ENCODE data around the gene CLDN4. TPM values are rescaled to one million over a fixed set of nuclear protein-coding genes. Genes with fewer than 3 reads are reported as not detected.
"Not testable (repeated sequence)": the region's sequence is repeated elsewhere in the genome, so short reads cannot be mapped to it uniquely, and the experiment has no call there.

Gene CLDN4
- total and polyA plus RNA-seq, 2 donors (not counting 3 experiments of a cell fraction or from before 2014, with no cell fraction given): 0.13 to 0.15 TPM

DNA sequence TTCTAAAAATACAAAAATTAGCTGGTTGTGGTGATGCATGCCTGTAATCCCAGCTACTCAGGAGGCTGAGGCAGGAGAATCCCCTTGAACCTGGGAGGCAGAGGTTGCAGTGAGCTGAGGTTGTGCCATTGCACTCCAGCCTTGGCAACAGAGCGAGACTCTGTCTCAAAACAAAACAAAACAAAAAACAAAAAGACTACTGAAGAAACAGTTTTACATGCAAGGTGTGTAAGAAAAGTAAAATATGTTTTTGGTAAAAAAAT lies 43.1 kb upstream of the CLDN4 start:
- H3K4me3 ChIP-seq (replicated peaks in 1 of 3; ENCODE audit: insufficient read depth in 1 of 3, low read depth in 1 of 3, low read length in 3 of 3); H3K27ac ChIP-seq (ENCODE audit: insufficient read depth, low read depth, low read length); H3K9me3 ChIP-seq (replicated peaks; ENCODE audit: control insufficient read depth, insufficient read depth, low read length); H3K4me2 ChIP-seq (ENCODE audit: insufficient read depth, low read length); BruUV-seq (replicated peaks); H2AFZ ChIP-seq (ENCODE audit: low read depth, low read length); H3K36me3 ChIP-seq (ENCODE audit: control insufficient read depth in 2 of 2, extremely low read depth in 1 of 2, insufficient read depth in 2 of 2, low read length in 2 of 2); DNase-seq (ENCODE audit: low read depth, low spot score); H4K20me1 ChIP-seq (replicated peaks; ENCODE audit: control insufficient read depth, extremely low read depth, insufficient read depth, low read length); H3K9me1 ChIP-seq (replicated peaks; ENCODE audit: control insufficient read depth, extremely low read depth, insufficient read depth, low read length); POLR2A ChIA-PET; dilution Hi-C loops (cut with MboI; ENCODE audit: extremely low pct_ligation_motif_present, low sequenced_read_pairs); FAIRE-seq; H3K27me3 ChIP-seq (ENCODE audit: control insufficient read depth in 2 of 2, insufficient read depth in 2 of 2, low read length in 2 of 2); CTCF ChIA-PET; H3K4me1 ChIP-seq (ENCODE audit: control insufficient read depth, extremely low read depth, insufficient read depth, low read length); H3K9ac ChIP-seq (replicated peaks; ENCODE audit: extremely low read depth, insufficient read depth, low read length); intact Hi-C loops (cut with micrococcal nuclease); H3K79me2 ChIP-seq (ENCODE audit: control insufficient read depth, insufficient read depth, low read length): not testable (repeated sequence)

DNA sequence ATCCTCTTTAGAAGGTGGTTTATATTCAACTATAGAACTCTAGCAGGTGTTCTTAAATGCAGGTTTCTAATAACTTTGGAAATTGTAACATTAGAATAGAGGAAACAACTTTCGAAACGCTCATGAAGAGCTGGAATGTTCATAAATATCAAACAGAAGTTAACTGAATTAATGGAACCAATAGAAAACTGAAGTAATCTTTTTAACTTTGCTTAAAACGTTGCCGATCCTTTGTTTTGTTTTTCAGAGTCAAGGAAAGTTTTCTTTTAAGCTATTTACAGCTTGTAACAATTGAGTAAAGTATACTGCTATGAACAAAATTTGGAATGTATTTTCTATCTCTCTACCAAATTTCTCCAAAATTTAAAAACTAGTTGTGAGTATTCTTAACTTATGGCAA lies 41.7 kb upstream of the CLDN4 start:
- no peak for FAIRE-seq
- intact Hi-C loops (cut with micrococcal nuclease) (no loop called here), dilution Hi-C loops (cut with MboI; ENCODE audit: extremely low pct_ligation_motif_present, low sequenced_read_pairs) (no loop called here)
- Histone ChIP-seq H2AFZ (ENCODE audit: low read depth, low read length) (no peak overlapping the region), H3K4me2 (ENCODE audit: insufficient read depth, low read length) (no peak overlapping the region), H4K20me1 (replicated peaks; ENCODE audit: control insufficient read depth, extremely low read depth, insufficient read depth, low read length) (no peaks in the 10 kb centered on the region), H3K4me1 (ENCODE audit: control insufficient read depth, extremely low read depth, insufficient read depth, low read length) (no peaks in the 10 kb centered on the region), H3K79me2 (ENCODE audit: control insufficient read depth, insufficient read depth, low read length) (no peaks in the 10 kb centered on the region), H3K27ac (ENCODE audit: insufficient read depth, low read depth, low read length) (no peak overlapping the region), H3K9ac (replicated peaks; ENCODE audit: extremely low read depth, insufficient read depth, low read length) (no peak overlapping the region), H3K27me3 (ENCODE audit: control insufficient read depth in 2 of 2, insufficient read depth in 2 of 2, low read length in 2 of 2) (peaks cover 0 to 2% of the 10 kb centered on the region in 2 experiments), H3K9me1 (replicated peaks; ENCODE audit: control insufficient read depth, extremely low read depth, insufficient read depth, low read length) (no peaks in the 10 kb centered on the region), H3K9me3 (replicated peaks; ENCODE audit: control insufficient read depth, insufficient read depth, low read length) (no peaks in the 10 kb centered on the region), H3K4me3 (replicated peaks in 1 of 3; ENCODE audit: insufficient read depth in 1 of 3, low read depth in 1 of 3, low read length in 3 of 3) (no peak overlapping the region), H3K36me3 (ENCODE audit: control insufficient read depth in 2 of 2, extremely low read depth in 1 of 2, insufficient read depth in 2 of 2, low read length in 2 of 2) (no peaks in the 10 kb centered on the region)
- DNase-seq (ENCODE audit: low read depth, low spot score): no peak
- TF ChIP-seq, protein P1, sequence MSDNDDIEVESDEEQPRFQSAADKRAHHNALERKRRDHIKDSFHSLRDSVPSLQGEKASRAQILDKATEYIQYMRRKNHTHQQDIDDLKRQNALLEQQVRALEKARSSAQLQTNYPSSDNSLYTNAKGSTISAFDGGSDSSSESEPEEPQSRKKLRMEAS (IDR thresholded peaks at IDR 0.05; ENCODE audit: insufficient read depth, insufficient read length): no peak
- TF ChIP-seq, protein P2, sequence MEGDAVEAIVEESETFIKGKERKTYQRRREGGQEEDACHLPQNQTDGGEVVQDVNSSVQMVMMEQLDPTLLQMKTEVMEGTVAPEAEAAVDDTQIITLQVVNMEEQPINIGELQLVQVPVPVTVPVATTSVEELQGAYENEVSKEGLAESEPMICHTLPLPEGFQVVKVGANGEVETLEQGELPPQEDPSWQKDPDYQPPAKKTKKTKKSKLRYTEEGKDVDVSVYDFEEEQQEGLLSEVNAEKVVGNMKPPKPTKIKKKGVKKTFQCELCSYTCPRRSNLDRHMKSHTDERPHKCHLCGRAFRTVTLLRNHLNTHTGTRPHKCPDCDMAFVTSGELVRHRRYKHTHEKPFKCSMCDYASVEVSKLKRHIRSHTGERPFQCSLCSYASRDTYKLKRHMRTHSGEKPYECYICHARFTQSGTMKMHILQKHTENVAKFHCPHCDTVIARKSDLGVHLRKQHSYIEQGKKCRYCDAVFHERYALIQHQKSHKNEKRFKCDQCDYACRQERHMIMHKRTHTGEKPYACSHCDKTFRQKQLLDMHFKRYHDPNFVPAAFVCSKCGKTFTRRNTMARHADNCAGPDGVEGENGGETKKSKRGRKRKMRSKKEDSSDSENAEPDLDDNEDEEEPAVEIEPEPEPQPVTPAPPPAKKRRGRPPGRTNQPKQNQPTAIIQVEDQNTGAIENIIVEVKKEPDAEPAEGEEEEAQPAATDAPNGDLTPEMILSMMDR (IDR thresholded peaks at IDR 0.05; ENCODE audit: extremely low read depth in 1 of 2, insufficient read depth in 1 of 2, low read depth in 1 of 2, low read length in 2 of 2): no peak
- CTCF ChIA-PET: no interaction called here
- POLR2A ChIA-PET: no interaction called here
- no TSS peak for BruUV-seq (replicated peaks)

DNA sequence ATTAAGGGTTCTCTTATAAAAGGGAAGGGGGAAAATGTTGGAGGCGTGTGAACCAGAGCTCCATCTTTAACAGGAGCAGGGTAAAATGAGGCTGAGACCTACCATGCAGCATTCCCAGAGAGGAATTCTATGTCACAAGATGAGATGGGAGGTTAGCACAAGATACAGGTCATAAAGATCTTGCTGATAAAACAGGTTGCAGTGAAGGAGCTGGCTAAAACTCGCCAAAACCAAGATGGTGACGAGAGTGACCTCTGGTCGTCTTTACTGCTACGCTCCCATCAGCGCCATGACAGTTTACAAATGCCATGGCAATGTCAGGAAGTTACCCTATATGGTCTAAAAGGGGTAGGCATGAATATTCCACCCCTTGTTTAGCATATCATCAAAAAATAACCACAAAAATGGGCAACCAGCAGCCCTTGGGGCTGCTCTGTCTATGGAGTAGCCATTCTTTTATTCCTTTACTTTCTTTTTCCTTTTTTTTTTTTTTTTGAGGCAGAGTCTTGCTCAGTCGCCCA lies 39.6 kb upstream of the CLDN4 start:
- H4K20me1 ChIP-seq (replicated peaks; ENCODE audit: control insufficient read depth, extremely low read depth, insufficient read depth, low read length); intact Hi-C loops (cut with micrococcal nuclease); H3K79me2 ChIP-seq (ENCODE audit: control insufficient read depth, insufficient read depth, low read length); BruUV-seq (replicated peaks); DNase-seq (ENCODE audit: low read depth, low spot score); FAIRE-seq; H3K27ac ChIP-seq (ENCODE audit: insufficient read depth, low read depth, low read length); H3K9ac ChIP-seq (replicated peaks; ENCODE audit: extremely low read depth, insufficient read depth, low read length); POLR2A ChIA-PET; CTCF ChIA-PET; H3K9me3 ChIP-seq (replicated peaks; ENCODE audit: control insufficient read depth, insufficient read depth, low read length); H3K27me3 ChIP-seq (ENCODE audit: control insufficient read depth in 2 of 2, insufficient read depth in 2 of 2, low read length in 2 of 2); H3K4me1 ChIP-seq (ENCODE audit: control insufficient read depth, extremely low read depth, insufficient read depth, low read length); H3K4me3 ChIP-seq (replicated peaks in 1 of 3; ENCODE audit: insufficient read depth in 1 of 3, low read depth in 1 of 3, low read length in 3 of 3); H2AFZ ChIP-seq (ENCODE audit: low read depth, low read length); H3K9me1 ChIP-seq (replicated peaks; ENCODE audit: control insufficient read depth, extremely low read depth, insufficient read depth, low read length); dilution Hi-C loops (cut with MboI; ENCODE audit: extremely low pct_ligation_motif_present, low sequenced_read_pairs); H3K36me3 ChIP-seq (ENCODE audit: control insufficient read depth in 2 of 2, extremely low read depth in 1 of 2, insufficient read depth in 2 of 2, low read length in 2 of 2); H3K4me2 ChIP-seq (ENCODE audit: insufficient read depth, low read length): not testable (repeated sequence)

DNA sequence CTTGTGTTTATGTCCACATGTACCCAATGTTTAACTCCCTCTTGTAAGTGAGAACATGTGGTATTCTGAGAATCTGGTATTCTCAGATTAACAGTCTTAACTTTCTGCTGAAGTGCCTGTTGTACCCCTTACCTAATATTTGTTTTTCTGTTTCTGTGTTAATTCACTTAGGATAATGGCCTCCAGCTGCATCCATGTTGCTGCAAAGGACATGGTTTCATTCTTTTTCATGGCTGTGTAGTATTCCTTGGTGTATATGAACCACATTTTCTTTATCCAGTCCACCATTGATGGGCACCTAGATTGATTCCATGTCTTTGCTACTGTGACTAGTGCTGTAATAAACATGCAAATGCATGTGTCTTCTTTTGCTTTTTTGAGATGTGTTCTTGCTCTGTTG lies 35.6 kb upstream of the CLDN4 start:
- BruUV-seq (replicated peaks); POLR2A ChIA-PET; H3K27ac ChIP-seq (ENCODE audit: insufficient read depth, low read depth, low read length); FAIRE-seq; H3K9me3 ChIP-seq (replicated peaks; ENCODE audit: control insufficient read depth, insufficient read depth, low read length); H3K4me3 ChIP-seq (replicated peaks in 1 of 3; ENCODE audit: insufficient read depth in 1 of 3, low read depth in 1 of 3, low read length in 3 of 3); dilution Hi-C loops (cut with MboI; ENCODE audit: extremely low pct_ligation_motif_present, low sequenced_read_pairs); H3K79me2 ChIP-seq (ENCODE audit: control insufficient read depth, insufficient read depth, low read length); DNase-seq (ENCODE audit: low read depth, low spot score); H3K9ac ChIP-seq (replicated peaks; ENCODE audit: extremely low read depth, insufficient read depth, low read length); H3K4me2 ChIP-seq (ENCODE audit: insufficient read depth, low read length); H4K20me1 ChIP-seq (replicated peaks; ENCODE audit: control insufficient read depth, extremely low read depth, insufficient read depth, low read length); intact Hi-C loops (cut with micrococcal nuclease); H3K27me3 ChIP-seq (ENCODE audit: control insufficient read depth in 2 of 2, insufficient read depth in 2 of 2, low read length in 2 of 2); H3K36me3 ChIP-seq (ENCODE audit: control insufficient read depth in 2 of 2, extremely low read depth in 1 of 2, insufficient read depth in 2 of 2, low read length in 2 of 2); H3K4me1 ChIP-seq (ENCODE audit: control insufficient read depth, extremely low read depth, insufficient read depth, low read length); H2AFZ ChIP-seq (ENCODE audit: low read depth, low read length); H3K9me1 ChIP-seq (replicated peaks; ENCODE audit: control insufficient read depth, extremely low read depth, insufficient read depth, low read length): not testable (repeated sequence)
- CTCF ChIA-PET: interaction anchor here (1.3 kb wide), 1 partner anchor 11 kb away, joined by 3 read pairs; no protein-coding TSS in a partner anchor
